Measurements from ENCODE around the gene ZNF442.
"Not testable (repeated sequence)": the region's sequence is repeated elsewhere in the genome, so short reads cannot be mapped to it uniquely, and the experiment has no call there.

Gene ZNF442

DNA sequence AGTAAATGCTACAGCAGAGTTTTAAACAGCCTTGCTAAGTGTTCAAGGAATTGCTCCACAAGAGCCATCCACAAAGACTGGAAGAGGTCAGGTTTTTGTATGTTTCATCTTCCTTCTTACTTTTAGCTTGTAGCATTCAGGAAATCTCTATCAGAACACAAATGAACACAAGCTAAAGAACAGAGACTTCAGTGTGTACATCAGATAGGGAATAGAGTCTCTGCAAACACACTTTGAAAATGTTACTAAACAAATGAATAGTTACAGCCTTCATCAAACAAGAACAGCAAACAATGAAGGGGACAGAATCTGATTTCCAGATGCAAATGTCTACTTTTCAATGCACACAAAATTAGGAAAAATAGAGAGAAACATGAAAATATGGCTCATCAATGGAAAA is 39.8 kb downstream of the ZNF442 start:
- DNase-seq, result no peak

GRCh38 chr19:12318782-12319413 is 46.6 kb downstream of the ZNF442 start:
- DNase-seq, result no peak

- DNase-seq, result no peak
These were observed 50.9 kb downstream of the ZNF442 start for GRCh38 chr19:12314553-12314952.

- not testable (repeated sequence) for DNase-seq
These were observed 56.6 kb downstream of the ZNF442 start for GRCh38 chr19:12308891-12309290.
